CD14-positive monocyte (primary cell): ENCODE measurements around the gene CDH23. TPM values are rescaled to one million over a fixed set of nuclear protein-coding genes. Genes with fewer than 3 reads are reported as not detected.
A peak's percentile ranks its signal among the peaks of the same experiment; 100 is the strongest.

Experiments used
- DNase-seq, 3 donors: peaks; one replicate each; pipeline ENCODE4 v3.0.0-alpha.2; 2011 to 2022
- H2AFZ ChIP-seq: 2 replicates; pipeline ENCODE4 v1.6.0; 2012; ENCODE audit warnings: mild to moderate bottlenecking, low read depth, low read length, inconsistent platforms; ENCODE audit not compliant: insufficient read depth, poor library complexity, severe bottlenecking
- H3K27ac ChIP-seq, 2 donors: 1 replicate in 1 of 2; 2 replicates in 1 of 2; pipeline ENCODE4 v1.5.1; 2012 to 2013; ENCODE audit warnings: low read length in 2 of 2, control low read depth in 1 of 2, inconsistent platforms in 1 of 2, low read depth in 1 of 2, mild to moderate bottlenecking in 1 of 2
- H3K27me3 ChIP-seq, 2 donors: one replicate each; pipeline versions ENCODE4 v1.6.0 to v1.6.1; 2011 to 2013; ENCODE audit warnings: low read length in 2 of 2; ENCODE audit not compliant: control insufficient read depth in 2 of 2, insufficient read depth in 2 of 2
- H3K36me3 ChIP-seq, 2 donors: replicated peaks in 1 of 2; 1 replicate in 1 of 2; 2 replicates in 1 of 2; pipeline versions ENCODE4 v1.5.1 to v1.6.1; 2012 to 2013; ENCODE audit warnings: low read length in 2 of 2, control low read depth in 1 of 2, inconsistent platforms in 1 of 2, mild to moderate bottlenecking in 1 of 2; ENCODE audit not compliant: insufficient read depth in 2 of 2, control insufficient read depth in 1 of 2
- H3K4me1 ChIP-seq, 2 donors: 1 replicate in 1 of 2; 2 replicates in 1 of 2; pipeline versions ENCODE4 v1.5.1 to v1.6.1; 2012 to 2013; ENCODE audit warnings: low read length in 2 of 2, control low read depth in 1 of 2, inconsistent platforms in 1 of 2, mild to moderate bottlenecking in 1 of 2, moderate library complexity in 1 of 2; ENCODE audit not compliant: insufficient read depth in 2 of 2, control insufficient read depth in 1 of 2
- H3K4me2 ChIP-seq: replicated peaks from 2 replicates; pipeline ENCODE3; 2012; ENCODE audit warnings: low read length, moderate library complexity, mild to moderate bottlenecking; ENCODE audit not compliant: poor library complexity, severe bottlenecking; ENCODE audit errors: extremely low read depth
- H3K4me3 ChIP-seq, 3 experiments: fragments of 200-600 bp in 1 of 3; sonication (generic) in 1 of 3; replicated peaks in 1 of 3; 1 replicate in 2 of 3; 2 replicates in 1 of 3; pipeline ENCODE4 v1.5.1; 2011 to 2013; ENCODE audit warnings: low read length in 3 of 3, mild to moderate bottlenecking in 3 of 3, control low read depth in 2 of 3, low read depth in 2 of 3, inconsistent platforms in 1 of 3, moderate library complexity in 1 of 3
- H3K79me2 ChIP-seq: 2 replicates; pipeline ENCODE4 v1.6.0; 2012; ENCODE audit warnings: mild to moderate bottlenecking, control low read depth, inconsistent platforms, low read length, moderate library complexity; ENCODE audit not compliant: insufficient read depth
- H3K9ac ChIP-seq: 2 replicates; pipeline ENCODE4 v1.6.0; 2017; ENCODE audit warnings: low read length, mild to moderate bottlenecking; ENCODE audit not compliant: insufficient read depth, poor library complexity, severe bottlenecking
- H3K9me3 ChIP-seq, 2 donors: replicated peaks in 1 of 2; 1 replicate in 1 of 2; 2 replicates in 1 of 2; pipeline versions ENCODE4 v1.5.1 to v1.6.1; 2012 to 2013; ENCODE audit warnings: low read length in 2 of 2, control low read depth in 1 of 2; ENCODE audit not compliant: control insufficient read depth in 1 of 2, insufficient read depth in 1 of 2
- H4K20me1 ChIP-seq: 2 replicates; pipeline ENCODE4 v1.6.0; 2012; ENCODE audit warnings: mild to moderate bottlenecking, low read length, control low read depth, moderate library complexity; ENCODE audit not compliant: insufficient read depth
- H3K27ac Mint-ChIP-seq, 7 donors: one replicate each; pipeline ENCODE4 v1.8.0; 2020; ENCODE audit warnings: mild to moderate bottlenecking in 7 of 7, mixed read lengths in 7 of 7, moderate library complexity in 6 of 7, inconsistent platforms in 2 of 7
- H3K27me3 Mint-ChIP-seq, 3 donors: one replicate each; pipeline ENCODE4 v1.8.0; 2021 to 2022; ENCODE audit warnings: low read depth in 3 of 3, mild to moderate bottlenecking in 3 of 3, mixed read lengths in 3 of 3, moderate library complexity in 3 of 3, inconsistent platforms in 1 of 3
- H3K36me3 Mint-ChIP-seq, 2 donors: one replicate each; pipeline ENCODE4 v1.8.0; 2020; ENCODE audit warnings: mixed read lengths in 2 of 2, inconsistent platforms in 1 of 2, mild to moderate bottlenecking in 1 of 2
- H3K4me1 Mint-ChIP-seq: one replicate; pipeline ENCODE4 v1.8.0; 2020; ENCODE audit warnings: mild to moderate bottlenecking, mixed read lengths
- H3K4me3 Mint-ChIP-seq, 2 donors: one replicate each; pipeline ENCODE4 v1.8.0; 2020; ENCODE audit warnings: mild to moderate bottlenecking in 2 of 2, mixed read lengths in 2 of 2, moderate library complexity in 1 of 2
- H3K9me3 Mint-ChIP-seq, 7 donors: one replicate each; pipeline ENCODE4 v1.8.0; 2020 to 2022; ENCODE audit warnings: mixed read lengths in 7 of 7, mild to moderate bottlenecking in 6 of 7, moderate library complexity in 6 of 7, inconsistent platforms in 2 of 7
- CTCF ChIP-seq: fragments of 200-600 bp; IDR thresholded peaks from one replicate; pipeline ENCODE4 v1.8.0; 2022; ENCODE audit warnings: antibody characterized with exemption, mild to moderate bottlenecking
- WGBS: methylation state at CpG from one replicate; pipeline ENCODE4 v1.1.5; 2013; ENCODE audit warnings: missing lambda C conversion rate; ENCODE audit not compliant: insufficient coverage; 5-methylcytosine and 5-hydroxymethylcytosine counted together
- intact Hi-C, 2 donors: fragments of 100-400 bp; cut with micrococcal nuclease; formaldehyde crosslinking; loops; one replicate each; pipeline versions ENCODE4 v1.15.0 to v1.15.1; 2023
- polyA plus RNA-seq, 3 donors: library from polyadenylated mRNA; depleted of rRNA in 1 of 3; unstranded in 2 of 3; stranded (reverse) in 1 of 3; fragments of 300-500 nt in 2 of 3; fragments of >200 nt in 1 of 3; fragmentation: Illumina TruSeq in 2 of 3; gene quantifications; 1 replicate in 2 of 3; 2 replicates in 1 of 3; pipeline ENCODE4 v1.2.3, GENCODE V29; 2012 to 2021

Gene CDH23
- polyA plus RNA-seq, 3 donors, result 8.2 to 36.2 (median 10.5) TPM

- Mint-ChIP-seq H3K9me3 (no peaks in the 10 kb centered on the region), H3K4me1 (peaks cover 84% of the 10 kb centered on the region), H3K4me3 (no peak overlapping the region), H3K27me3 (peaks cover 0 to 2% (median 0%) of the 10 kb centered on the region in 3 donors), H3K36me3 (peaks cover 80 to 88% of the 10 kb centered on the region in 2 donors), H3K27ac (peak overlapping the region; percentile 70 to 98 (median 91))
- peaks cover 55% of the 10 kb centered on the region for H3K79me2 ChIP-seq
- peak overlapping the region; percentile 89 to 95 for H3K27ac ChIP-seq
- H3K36me3 ChIP-seq, result peaks cover 79 to 90% of the 10 kb centered on the region in 2 donors
- no peak overlapping the region for H2AFZ ChIP-seq
- H3K4me1 ChIP-seq, result peaks cover 84 to 99% of the 10 kb centered on the region in 2 donors
- H3K4me2 ChIP-seq, result no peak overlapping the region
- H3K4me3 ChIP-seq, result no peak overlapping the region
- WGBS, result 100% methylated on average over 1 of the region's 15 CpGs
- H3K9me3 ChIP-seq, result no peaks in the 10 kb centered on the region
- no peak for TF ChIP-seq CTCF
- H3K9ac ChIP-seq, result no peak overlapping the region
- intact Hi-C loops, result loop anchor here in 1 of 2 donors (10.0 kb wide), 1 partner anchor 501 kb away; the partner anchor contains the start of gene SLC29A3
- no peak for DNase-seq
- H3K27me3 ChIP-seq, result no peaks in the 10 kb centered on the region
- peaks cover 98% of the 10 kb centered on the region for H4K20me1 ChIP-seq
Observed at GRCh38 chr10:71815515-71816130, 418.9 kb downstream of the CDH23 start.

GRCh38 chr10:71816421-71816851 lies 419.7 kb downstream of the CDH23 start:
- Histone ChIP-seq H3K27me3 (no peaks in the 10 kb centered on the region), H3K4me2 (no peak overlapping the region), H3K9me3 (no peaks in the 10 kb centered on the region), H3K27ac (peak overlapping the region; percentile 89 to 95), H3K4me3 (no peak overlapping the region), H4K20me1 (peaks cover 100% of the 10 kb centered on the region), H3K9ac (no peak overlapping the region), H3K4me1 (peaks cover 91 to 100% of the 10 kb centered on the region in 2 donors), H3K36me3 (peaks cover 84 to 90% of the 10 kb centered on the region in 2 donors), H2AFZ (no peak overlapping the region), H3K79me2 (peaks cover 63% of the 10 kb centered on the region)
- no peak for TF ChIP-seq CTCF
- Mint-ChIP-seq H3K4me1 (peaks cover 87% of the 10 kb centered on the region), H3K9me3 (no peaks in the 10 kb centered on the region), H3K36me3 (peaks cover 84 to 88% of the 10 kb centered on the region in 2 donors), H3K27ac (peak overlapping the region; percentile 76 to 98 (median 97)), H3K4me3 (no peak overlapping the region), H3K27me3 (peaks cover 0 to 2% (median 0%) of the 10 kb centered on the region in 3 donors)
- intact Hi-C loops, result loop anchor here in 1 of 2 donors (10.0 kb wide), 1 partner anchor 502 kb away; the partner anchor contains the start of gene SLC29A3
- no peak for DNase-seq
- WGBS, result 89% methylated on average over 9 of the region's 12 CpGs
